ENCODE measurements around the gene ERCC1.

Gene ERCC1

DNA sequence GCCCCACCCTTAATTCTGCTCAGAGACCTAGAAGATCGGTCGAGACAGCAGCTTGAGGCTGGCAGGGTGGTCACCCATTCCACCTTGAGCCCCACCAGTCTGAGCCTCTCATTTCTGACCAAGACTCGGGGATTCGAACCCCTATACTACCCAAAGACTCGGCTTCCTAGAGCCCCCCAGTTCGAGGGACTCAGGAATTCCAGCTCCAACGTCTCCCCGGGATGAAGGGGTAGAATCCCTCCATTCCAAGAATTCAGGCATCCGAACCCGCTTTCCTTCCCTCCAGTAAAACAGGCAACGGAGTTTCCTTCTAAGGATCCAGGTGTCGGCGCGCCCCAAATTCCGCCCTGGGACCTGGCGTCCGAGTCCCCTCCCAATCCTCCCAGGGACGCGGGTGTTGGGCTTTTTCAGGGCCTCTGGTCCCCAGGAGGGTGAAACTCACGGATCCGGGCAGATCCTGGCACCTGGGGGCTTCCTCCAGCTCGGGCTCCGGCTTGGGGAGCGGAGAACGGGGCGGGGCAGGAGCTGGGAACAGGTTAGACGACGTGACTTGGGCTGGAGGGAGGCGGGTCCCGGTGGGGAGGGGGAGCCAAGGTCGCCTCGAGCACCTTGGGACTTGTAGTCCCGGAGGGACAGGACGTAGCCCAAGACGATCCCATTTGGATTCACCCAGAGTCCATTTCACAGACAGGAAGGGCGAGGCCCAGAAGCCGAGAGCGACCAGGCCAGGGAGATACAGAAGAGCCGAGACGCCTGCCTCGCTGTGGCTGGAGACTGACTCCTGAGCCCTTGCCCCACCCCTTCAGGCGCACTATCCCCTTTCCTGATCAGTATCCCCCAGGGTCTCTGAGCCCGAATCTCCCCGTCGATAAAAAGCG is 18.9 kb downstream of the ERCC1 start, which contains the start of gene PPP1R13L:
Gene PPP1R13L, minus strand, starts transcription at position 513 of the 878 bp plus-strand sequence. CDS start 6,751 bp downstream, outside the sequence.
- Histone ChIP-seq H3K79me2 (ENCODE audit: insufficient read depth, low read length) (peaks cover 16% of the 10 kb centered on the region), H3K9me2 (replicated peaks; ENCODE audit: insufficient read depth, low read length) (no peaks in the 10 kb centered on the region), H3K36me3 (ENCODE audit: low read length) (no peaks in the 10 kb centered on the region), H3K4me2 (ENCODE audit: low read depth, low read length, poor library complexity, severe bottlenecking) (peak within 1 kb of the TSS; percentile 92), H3K27me3 (ENCODE audit: low read length) (no peaks in the 10 kb centered on the region), H3K4me3 (ENCODE audit: insufficient read depth, low read length, poor library complexity, severe bottlenecking) (peak within 1 kb of the TSS; percentile 98), H4K20me1 (ENCODE audit: low read depth, low read length) (no peaks in the 10 kb centered on the region), H3F3A (ENCODE audit: insufficient read depth) (no peaks in the 10 kb centered on the region), H3K27ac (ENCODE audit: low read depth, low read length) (peak within 1 kb of the TSS; percentile 84), H3K9me3 (ENCODE audit: insufficient read depth, low read length) (no peaks in the 10 kb centered on the region), H3K9ac (ENCODE audit: low read length) (peak within 1 kb of the TSS; percentile 80), H2AFZ (ENCODE audit: low read depth, low read length, severe bottlenecking) (peak within 1 kb of the TSS; percentile 90)
- TF ChIP-seq, protein P1, sequence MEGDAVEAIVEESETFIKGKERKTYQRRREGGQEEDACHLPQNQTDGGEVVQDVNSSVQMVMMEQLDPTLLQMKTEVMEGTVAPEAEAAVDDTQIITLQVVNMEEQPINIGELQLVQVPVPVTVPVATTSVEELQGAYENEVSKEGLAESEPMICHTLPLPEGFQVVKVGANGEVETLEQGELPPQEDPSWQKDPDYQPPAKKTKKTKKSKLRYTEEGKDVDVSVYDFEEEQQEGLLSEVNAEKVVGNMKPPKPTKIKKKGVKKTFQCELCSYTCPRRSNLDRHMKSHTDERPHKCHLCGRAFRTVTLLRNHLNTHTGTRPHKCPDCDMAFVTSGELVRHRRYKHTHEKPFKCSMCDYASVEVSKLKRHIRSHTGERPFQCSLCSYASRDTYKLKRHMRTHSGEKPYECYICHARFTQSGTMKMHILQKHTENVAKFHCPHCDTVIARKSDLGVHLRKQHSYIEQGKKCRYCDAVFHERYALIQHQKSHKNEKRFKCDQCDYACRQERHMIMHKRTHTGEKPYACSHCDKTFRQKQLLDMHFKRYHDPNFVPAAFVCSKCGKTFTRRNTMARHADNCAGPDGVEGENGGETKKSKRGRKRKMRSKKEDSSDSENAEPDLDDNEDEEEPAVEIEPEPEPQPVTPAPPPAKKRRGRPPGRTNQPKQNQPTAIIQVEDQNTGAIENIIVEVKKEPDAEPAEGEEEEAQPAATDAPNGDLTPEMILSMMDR (IDR thresholded peaks at IDR 0.05; ENCODE audit: insufficient read depth, low read length, poor library complexity, severe bottlenecking) = no peak
- TF ChIP-seq EZH2phosphoT487 (conservative IDR thresholded peaks at IDR 0.05; ENCODE audit: low read length) = no peak

DNA sequence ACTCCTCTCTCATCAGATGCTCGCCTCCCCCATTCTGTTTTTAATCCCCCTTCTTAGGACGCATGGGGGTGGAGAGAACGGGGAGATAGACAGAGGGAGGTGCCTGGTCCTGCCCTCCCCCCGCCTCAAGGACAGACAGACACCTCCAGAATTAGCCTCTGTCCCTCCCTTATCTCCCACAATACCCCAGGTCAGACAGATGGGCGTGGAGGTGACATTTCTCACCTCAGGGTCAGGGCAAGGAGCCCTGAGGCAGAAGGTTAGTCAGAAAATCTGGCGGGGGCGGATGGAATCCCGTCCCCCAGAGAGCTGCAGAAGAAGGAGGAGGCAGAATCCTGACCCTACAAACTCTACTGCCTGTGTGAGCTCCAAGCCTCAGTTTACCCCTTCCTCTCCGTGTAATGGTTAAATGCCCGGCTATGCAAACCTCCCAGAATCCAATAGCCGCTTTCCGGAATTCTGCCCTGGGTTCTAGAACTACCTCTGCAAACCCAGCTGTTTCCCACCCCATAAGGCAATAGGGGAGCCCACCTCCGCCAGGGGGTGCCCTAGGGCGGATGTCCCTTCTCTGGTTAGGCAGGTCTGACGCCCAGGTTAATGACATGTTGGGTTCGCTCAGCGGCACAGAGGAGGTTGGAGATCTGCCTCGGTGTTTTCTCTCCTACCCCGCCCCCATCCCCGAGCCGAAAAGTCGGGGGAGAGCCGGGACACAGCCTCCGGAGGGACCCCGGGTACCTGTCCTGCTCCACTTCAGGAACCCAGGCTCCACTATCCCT is 19.7 kb downstream of the ERCC1 start:
- no peak overlapping the region for H3K9ac ChIP-seq (ENCODE audit: low read length)
- peak overlapping the region; percentile 92 for H3K4me2 ChIP-seq (ENCODE audit: low read depth, low read length, poor library complexity, severe bottlenecking)
- no peaks in the 10 kb centered on the region for H3K9me2 ChIP-seq (replicated peaks; ENCODE audit: insufficient read depth, low read length)
- H3K36me3 ChIP-seq (ENCODE audit: low read length) = no peaks in the 10 kb centered on the region
- peaks cover 16% of the 10 kb centered on the region for H3K79me2 ChIP-seq (ENCODE audit: insufficient read depth, low read length)
- no peaks in the 10 kb centered on the region for H3K27me3 ChIP-seq (ENCODE audit: low read length)
- H3F3A ChIP-seq (ENCODE audit: insufficient read depth) = no peaks in the 10 kb centered on the region
- no peak overlapping the region for H3K27ac ChIP-seq (ENCODE audit: low read depth, low read length)
- H3K9me3 ChIP-seq (ENCODE audit: insufficient read depth, low read length) = no peaks in the 10 kb centered on the region
- H4K20me1 ChIP-seq (ENCODE audit: low read depth, low read length) = no peaks in the 10 kb centered on the region
- no peak for TF ChIP-seq EZH2phosphoT487 (conservative IDR thresholded peaks at IDR 0.05; ENCODE audit: low read length)
- TF ChIP-seq, protein P1 (IDR thresholded peaks at IDR 0.05; ENCODE audit: insufficient read depth, low read length, poor library complexity, severe bottlenecking) = peak; percentile 64
- no peak overlapping the region for H2AFZ ChIP-seq (ENCODE audit: low read depth, low read length, severe bottlenecking)
- no peak overlapping the region for H3K4me3 ChIP-seq (ENCODE audit: insufficient read depth, low read length, poor library complexity, severe bottlenecking)

- Histone ChIP-seq H3K27ac (ENCODE audit: low read depth, low read length) (no peak overlapping the region), H3K9me2 (replicated peaks; ENCODE audit: insufficient read depth, low read length) (no peaks in the 10 kb centered on the region), H4K20me1 (ENCODE audit: low read depth, low read length) (no peaks in the 10 kb centered on the region), H3K4me3 (ENCODE audit: insufficient read depth, low read length, poor library complexity, severe bottlenecking) (no peak overlapping the region), H3F3A (ENCODE audit: insufficient read depth) (no peaks in the 10 kb centered on the region), H3K36me3 (ENCODE audit: low read length) (no peaks in the 10 kb centered on the region), H3K9me3 (ENCODE audit: insufficient read depth, low read length) (no peaks in the 10 kb centered on the region), H3K9ac (ENCODE audit: low read length) (no peak overlapping the region), H2AFZ (ENCODE audit: low read depth, low read length, severe bottlenecking) (no peak overlapping the region), H3K27me3 (ENCODE audit: low read length) (no peaks in the 10 kb centered on the region), H3K79me2 (ENCODE audit: insufficient read depth, low read length) (peaks cover 16% of the 10 kb centered on the region), H3K4me2 (ENCODE audit: low read depth, low read length, poor library complexity, severe bottlenecking) (no peak overlapping the region)
- TF ChIP-seq, protein P1 (IDR thresholded peaks at IDR 0.05; ENCODE audit: insufficient read depth, low read length, poor library complexity, severe bottlenecking) = no peak
- TF ChIP-seq EZH2phosphoT487 (conservative IDR thresholded peaks at IDR 0.05; ENCODE audit: low read length) = no peak
These were observed 20.4 kb downstream of the ERCC1 start for GRCh38 chr19:45403272-45403671.
